ENCODE results near the gene MNAT1.
A peak's percentile ranks its signal among the peaks of the same experiment; 100 is the strongest.

The MNAT1 gene

GRCh38 chr14:60968099-60968498, 233.5 kb downstream of the MNAT1 start:
- DNase-seq (ENCODE audit: low read depth), result no peak

GRCh38 chr14:60968671-60969070, 234.1 kb downstream of the MNAT1 start:
- no peak for DNase-seq (ENCODE audit: low read depth)

GRCh38 chr14:60970146-60970545, 235.6 kb downstream of the MNAT1 start:
- no peak for DNase-seq (ENCODE audit: low read depth)

- DNase-seq (ENCODE audit: low read depth), result no peak
Observed at GRCh38 chr14:60971271-60971670, 236.7 kb downstream of the MNAT1 start.

GRCh38 chr14:60972295-60972694, 237.7 kb downstream of the MNAT1 start:
- no peak for DNase-seq (ENCODE audit: low read depth)

- DNase-seq (ENCODE audit: low read depth), result no peak
Observed at GRCh38 chr14:60973070-60973469, 238.5 kb downstream of the MNAT1 start.

GRCh38 chr14:60974090-60974651, 239.6 kb downstream of the MNAT1 start:
- DNase-seq (ENCODE audit: low read depth), result no peak

GRCh38 chr14:60975551-60975950, 241.0 kb downstream of the MNAT1 start:
- DNase-seq (ENCODE audit: low read depth), result no peak

GRCh38 chr14:60977847-60978246, 243.3 kb downstream of the MNAT1 start:
- no peak for DNase-seq (ENCODE audit: low read depth)

- DNase-seq (ENCODE audit: low read depth), result peak; percentile 85
Observed at GRCh38 chr14:60980811-60981632, 246.5 kb downstream of the MNAT1 start, which contains the start of the genes SLC38A6 and TRMT5. SLC38A6 (plus strand) TSS chr14:60981245; CDS start chr14:60981278, 33 bp downstream. TRMT5 (minus strand) TSS chr14:60981079; CDS start chr14:60980973, 106 bp downstream.

GRCh38 chr14:60981633-60982455, 247.3 kb downstream of the MNAT1 start:
- DNase-seq (ENCODE audit: low read depth), result no peak

- no peak for DNase-seq (ENCODE audit: low read depth)
Observed at GRCh38 chr14:60984196-60984595, 249.6 kb downstream of the MNAT1 start.

GRCh38 chr14:60986500-60986899, 251.9 kb downstream of the MNAT1 start:
- DNase-seq (ENCODE audit: low read depth), result no peak

GRCh38 chr14:60989599-60989998, 255.0 kb downstream of the MNAT1 start:
- no peak for DNase-seq (ENCODE audit: low read depth)

GRCh38 chr14:60998617-60999016, 264.1 kb downstream of the MNAT1 start:
- DNase-seq (ENCODE audit: low read depth), result no peak

GRCh38 chr14:60999536-60999935, 265.0 kb downstream of the MNAT1 start:
- DNase-seq (ENCODE audit: low read depth), result no peak

- DNase-seq (ENCODE audit: low read depth), result no peak
Observed at GRCh38 chr14:61003571-61003970, 269.0 kb downstream of the MNAT1 start.

- DNase-seq (ENCODE audit: low read depth), result no peak
Observed at GRCh38 chr14:61019537-61019936, 285.0 kb downstream of the MNAT1 start.
